Smooth muscle cell of the brain vasculature (primary cell): ENCODE data around the gene MATCAP1.

Source experiments
- DNase-seq: peaks from one replicate; pipeline ENCODE4 v3.0.0-alpha.2; 2012; ENCODE audit warnings: low read depth, low spot score

The MATCAP1 gene

GRCh38 chr16:67191411-67191994 is 7.7 kb upstream of the MATCAP1 start:
- DNase-seq = no peak

- no peak for DNase-seq
Measured at GRCh38 chr16:67190448-67191399, 7.0 kb upstream of the MATCAP1 start.

GRCh38 chr16:67190041-67190440 is 6.3 kb upstream of the MATCAP1 start, which contains the start of gene EXOC3L1:
TSS of gene EXOC3L1 (minus strand) at chr16:67190136. CDS start at chr16:67189676, 460 bp downstream.
- DNase-seq = no peak

- DNase-seq = no peak
Measured at GRCh38 chr16:67188798-67189197, 5.0 kb upstream of the MATCAP1 start.

- no peak for DNase-seq
Measured at GRCh38 chr16:67188323-67188722, 4.6 kb upstream of the MATCAP1 start.

- DNase-seq = no peak
Measured at GRCh38 chr16:67187175-67187890, 3.6 kb upstream of the MATCAP1 start.

- no peak for DNase-seq
Measured at GRCh38 chr16:67186550-67186950, 2.8 kb upstream of the MATCAP1 start.

- DNase-seq = no peak
Measured at GRCh38 chr16:67185651-67186134, 1.9 kb upstream of the MATCAP1 start.

GRCh38 chr16:67184995-67185650 is 1.4 kb upstream of the MATCAP1 start:
- peak; percentile 78 for DNase-seq

- DNase-seq = no peak
Measured at GRCh38 chr16:67184453-67184994, 761 bp upstream of the MATCAP1 start.

GRCh38 chr16:67183284-67183626 is 508 bp downstream of the MATCAP1 start:
- DNase-seq = no peak

- DNase-seq = no peak
Measured at GRCh38 chr16:67182288-67182687, 1.5 kb downstream of the MATCAP1 start.

- peak; percentile 28 for DNase-seq
Measured at GRCh38 chr16:67181346-67181745, 2.4 kb downstream of the MATCAP1 start.

GRCh38 chr16:67180166-67180565 is 3.6 kb downstream of the MATCAP1 start:
- DNase-seq = no peak

GRCh38 chr16:67179421-67180080 is 4.2 kb downstream of the MATCAP1 start:
- no peak for DNase-seq

GRCh38 chr16:67177743-67178699 is 5.7 kb downstream of the MATCAP1 start:
- DNase-seq = no peak

- DNase-seq = no peak
Measured at GRCh38 chr16:67176662-67177061, 7.1 kb downstream of the MATCAP1 start.

- no peak for DNase-seq
Measured at GRCh38 chr16:67174706-67175231, 9.0 kb downstream of the MATCAP1 start.
